Right cardiac atrium (tissue), 5 donors: ENCODE results near the gene FAM3C. TPM values are rescaled to one million over a fixed set of nuclear protein-coding genes. Genes with fewer than 3 reads are reported as not detected.

ENCODE experiments used
- ATAC-seq, 2 donors: fragments of 200-7000 bp; cut with Tn5 transposase; one replicate each; pipeline versions ENCODE4 v1.8.0 to v1.9.1; 2020; ENCODE audit warnings: moderate library complexity in 2 of 2, mild to moderate bottlenecking in 1 of 2
- DNase-seq, 3 donors: peaks; one replicate each; pipeline ENCODE4 v3.0.0-alpha.2; 2020
- H3K27ac ChIP-seq: one replicate; pipeline ENCODE4 v1.5.1; 2013; ENCODE audit warnings: mild to moderate bottlenecking, low read length, control low read depth, moderate library complexity
- H3K27me3 ChIP-seq: one replicate; pipeline ENCODE4 v1.6.1; 2013; ENCODE audit not compliant: control insufficient read depth, insufficient read depth
- H3K4me1 ChIP-seq: one replicate; pipeline ENCODE4 v1.6.1; 2013; ENCODE audit warnings: low read length; ENCODE audit not compliant: control insufficient read depth, insufficient read depth
- H3K4me3 ChIP-seq: one replicate; pipeline ENCODE4 v1.5.1; 2013; ENCODE audit warnings: low read length, control low read depth
- H3K9me3 ChIP-seq: one replicate; pipeline ENCODE4 v1.6.1; 2013; ENCODE audit warnings: low read length; ENCODE audit not compliant: control insufficient read depth
- WGBS: extraction: QIAGEN DNeasy Blood & Tissue Kit; methylation state at CpG from one replicate; pipeline ENCODE4 v1.1.7; 2013; 5-methylcytosine and 5-hydroxymethylcytosine counted together
- intact Hi-C, 4 donors: fragments of 100-400 bp; cut with DNase I; formaldehyde crosslinking; loops; one replicate each; pipeline versions ENCODE4 v1.11.0 to v1.14.0; 2022 to 2023
- polyA plus RNA-seq: library from polyadenylated mRNA; stranded (reverse); fragments of 200-250 nt; gene quantifications from one replicate; pipeline ENCODE4 v1.2.3, GENCODE V29; 2013
- total RNA-seq, 4 donors: library from RNA; stranded (reverse); fragmentation: NEBNext Ultra II Directional; extraction: Animal tissue kit (Norgen Biotek cat#: 25700); gene quantifications; one replicate each; pipeline ENCODE4 v1.2.1, GENCODE V29; 2021
- donor health status: healthy with polysubstance abuse.
- donor health status: DM: no; HTN: yes; CAD: no.
- donor health status: DM: no; HTN: no; CAD: no.
- donor health status: DM: no; HTN: yes; CAD: no; lungs with severe emphysema.
- donor health status: DM: yes; HTN: yes; CAD: no.

Gene FAM3C
- total and polyA plus RNA-seq, 5 donors: 45.5 to 69.6 (median 60.5) TPM

- Histone ChIP-seq H3K4me1 (no peaks in the 10 kb centered on the region), H3K27me3 (no peaks in the 10 kb centered on the region), H3K4me3 (no peak overlapping the region), H3K9me3 (no peaks in the 10 kb centered on the region), H3K27ac (no peak overlapping the region)
- ATAC-seq: no peak
- no peak for DNase-seq
- intact Hi-C loops: no loop called here
- 81% methylated on average over 2 of the region's 2 CpGs for WGBS
Observed at GRCh38 chr7:121406944-121407343, 10.8 kb upstream of the FAM3C start.

DNA sequence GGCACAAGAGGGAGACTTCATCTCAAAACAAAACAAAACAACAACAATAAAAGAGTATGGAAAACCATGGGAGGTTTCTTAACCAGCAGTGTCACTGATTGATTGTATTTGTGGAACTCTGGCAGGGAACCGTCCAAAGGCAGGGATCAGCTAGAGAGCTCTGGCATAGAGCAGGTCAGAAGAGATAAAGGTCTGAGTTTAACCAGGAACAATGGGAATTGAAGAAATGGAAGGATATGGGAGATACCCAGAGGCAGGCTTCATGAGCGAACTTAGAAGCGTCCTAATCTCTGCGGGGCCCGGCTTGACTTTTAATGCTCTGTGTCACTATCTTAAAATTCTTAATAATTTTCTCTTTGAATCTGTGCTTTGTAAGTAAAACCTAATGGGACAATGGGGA is 10.4 kb upstream of the FAM3C start:
- Histone ChIP-seq H3K27ac (no peak overlapping the region), H3K4me1 (no peaks in the 10 kb centered on the region), H3K4me3 (no peak overlapping the region), H3K9me3 (no peaks in the 10 kb centered on the region), H3K27me3 (no peaks in the 10 kb centered on the region)
- WGBS: 87% methylated on average over 5 of the region's 5 CpGs
- intact Hi-C loops: no loop called here
- no peak for DNase-seq
- no peak for ATAC-seq

DNA sequence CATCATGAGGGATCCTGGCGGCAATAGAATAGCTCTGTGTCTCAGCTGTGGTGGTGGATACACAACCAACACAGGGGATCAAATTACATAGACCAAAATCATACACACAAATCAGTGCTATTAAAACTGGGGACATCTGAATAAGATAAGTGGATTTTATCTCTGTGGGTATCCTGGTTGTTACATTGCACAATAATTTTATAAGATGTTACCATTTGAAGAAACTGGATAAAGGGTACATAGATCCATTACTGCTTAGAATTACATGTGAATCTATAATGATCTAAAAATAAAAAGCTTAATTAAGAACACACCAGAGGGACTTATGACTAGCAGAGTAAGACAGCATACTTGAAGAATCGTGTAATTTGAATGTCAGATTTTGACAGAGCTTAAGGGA is 8.2 kb upstream of the FAM3C start:
- Histone ChIP-seq H3K4me1 (no peaks in the 10 kb centered on the region), H3K9me3 (no peaks in the 10 kb centered on the region), H3K27ac (no peak overlapping the region), H3K4me3 (no peak overlapping the region), H3K27me3 (no peaks in the 10 kb centered on the region)
- ATAC-seq (no peak), DNase-seq (no peak)
- intact Hi-C loops: no loop called here
- WGBS: 85% methylated on average over 2 of the region's 2 CpGs

DNA sequence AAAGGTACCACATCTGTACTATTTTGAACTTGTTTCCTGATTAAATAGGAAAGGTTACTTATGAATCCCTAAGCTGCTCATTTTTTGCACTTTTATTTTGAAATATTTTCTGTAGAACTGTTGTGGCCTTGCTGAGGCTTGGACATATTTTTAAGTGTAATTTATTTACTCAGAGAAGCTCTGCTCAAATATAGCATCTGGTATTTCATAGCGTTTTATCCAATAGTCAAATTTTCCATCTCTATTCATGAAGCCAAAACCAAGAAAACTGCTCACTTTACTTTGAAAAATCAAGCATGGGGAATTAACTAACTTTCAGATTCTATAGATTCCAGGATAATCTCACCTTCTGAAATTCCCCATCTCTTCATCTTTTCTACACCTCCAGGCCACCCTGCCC is 6.6 kb upstream of the FAM3C start:
- 53% methylated on average over 1 of the region's 1 CpG for WGBS
- Histone ChIP-seq H3K27me3 (no peaks in the 10 kb centered on the region), H3K9me3 (no peaks in the 10 kb centered on the region), H3K4me3 (no peak overlapping the region), H3K4me1 (no peaks in the 10 kb centered on the region), H3K27ac (no peak overlapping the region)
- intact Hi-C loops: no loop called here
- DNase-seq: no peak
- ATAC-seq: no peak

- H3K4me1 ChIP-seq: no peaks in the 10 kb centered on the region
- 84% methylated on average over 3 of the region's 3 CpGs for WGBS
- no peak overlapping the region for H3K27ac ChIP-seq
- ATAC-seq (no peak), DNase-seq (no peak)
- no peak overlapping the region for H3K4me3 ChIP-seq
- H3K27me3 ChIP-seq: no peaks in the 10 kb centered on the region
- no peaks in the 10 kb centered on the region for H3K9me3 ChIP-seq
- intact Hi-C loops: no loop called here
Observed at GRCh38 chr7:121401896-121402295, 5.8 kb upstream of the FAM3C start.

- WGBS: 73% methylated on average over 5 of the region's 5 CpGs
- Histone ChIP-seq H3K4me3 (no peak overlapping the region), H3K27ac (no peak overlapping the region), H3K9me3 (no peaks in the 10 kb centered on the region), H3K4me1 (no peaks in the 10 kb centered on the region), H3K27me3 (no peaks in the 10 kb centered on the region)
- DNase-seq: no peak
- intact Hi-C loops: no loop called here
- ATAC-seq: no peak
Observed at GRCh38 chr7:121398246-121398645, 2.1 kb upstream of the FAM3C start.

DNA sequence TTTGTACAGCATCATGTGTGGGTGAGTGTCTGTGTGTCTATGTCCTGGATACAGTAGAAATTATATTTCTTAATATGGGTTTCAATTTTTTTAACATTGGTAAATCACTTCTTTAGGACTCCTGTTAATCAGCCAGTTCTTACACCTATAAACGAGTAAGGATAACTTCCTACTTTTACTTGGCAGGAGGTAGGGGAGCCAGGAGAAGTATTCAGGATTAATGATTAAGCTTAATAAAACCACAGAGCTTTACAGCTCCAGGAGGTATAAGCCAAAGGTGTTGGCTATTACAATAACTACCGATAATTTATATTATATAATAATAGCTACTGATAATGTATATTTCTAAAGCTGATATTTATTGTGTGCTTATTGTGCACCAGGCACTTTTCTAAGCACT is 1.7 kb upstream of the FAM3C start:
- ATAC-seq (no peak), DNase-seq (no peak)
- whole genome bisulfite sequencing: 80% methylated on average over 2 of the region's 2 CpGs
- Histone ChIP-seq H3K4me3 (no peak overlapping the region), H3K27me3 (no peaks in the 10 kb centered on the region), H3K4me1 (no peaks in the 10 kb centered on the region), H3K9me3 (no peaks in the 10 kb centered on the region), H3K27ac (no peak overlapping the region)
- intact Hi-C loops: no loop called here

- intact Hi-C loops: no loop called here
- Histone ChIP-seq H3K4me3 (no peak overlapping the region), H3K27me3 (no peaks in the 10 kb centered on the region), H3K27ac (no peak overlapping the region), H3K4me1 (no peaks in the 10 kb centered on the region), H3K9me3 (no peaks in the 10 kb centered on the region)
- ATAC-seq (no peak), DNase-seq (no peak)
- WGBS: 82% methylated on average over 3 of the region's 3 CpGs
Observed at GRCh38 chr7:121397361-121397760, 1.3 kb upstream of the FAM3C start.

GRCh38 chr7:121395494-121395960 is 581 bp downstream of the FAM3C start:
- Histone ChIP-seq H3K9me3 (no peaks in the 10 kb centered on the region), H3K4me3 (peak overlapping the region; percentile 97), H3K27ac (peak overlapping the region; percentile 74), H3K27me3 (no peaks in the 10 kb centered on the region), H3K4me1 (no peaks in the 10 kb centered on the region)
- intact Hi-C loops: no loop called here
- no peak for ATAC-seq
- no peak for DNase-seq
- WGBS: under 1% methylated on average over 30 of the region's 30 CpGs

DNA sequence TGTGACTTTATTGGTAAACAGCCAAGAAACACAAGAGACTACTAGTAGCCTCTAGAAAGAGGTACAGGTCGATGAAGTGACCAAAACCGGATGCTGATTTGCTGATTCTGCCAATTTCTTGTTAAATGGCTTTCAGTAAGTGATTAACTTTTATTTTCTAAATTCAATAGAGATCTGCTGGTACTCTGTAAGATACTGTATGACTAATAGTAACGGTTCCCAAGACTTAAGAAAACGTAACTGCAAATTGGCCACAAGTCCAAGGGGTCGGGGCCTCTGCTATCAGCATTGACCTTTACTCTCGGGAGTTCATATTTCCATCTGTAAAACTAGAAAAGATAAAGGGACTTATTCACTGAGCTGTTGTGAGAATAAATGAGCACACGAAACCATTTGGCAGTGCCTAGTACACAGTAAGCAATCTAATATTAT is 1.4 kb downstream of the FAM3C start:
- intact Hi-C loops: no loop called here
- H3K27me3 ChIP-seq: no peaks in the 10 kb centered on the region
- H3K27ac ChIP-seq: no peak overlapping the region
- DNase-seq (peak in 2 of 3 donors; percentile 26 to 54), ATAC-seq (peak in 1 of 2 donors; percentile 27)
- no peak overlapping the region for H3K4me3 ChIP-seq
- WGBS: 44% methylated on average over 7 of the region's 7 CpGs
- H3K9me3 ChIP-seq: no peaks in the 10 kb centered on the region
- no peaks in the 10 kb centered on the region for H3K4me1 ChIP-seq

DNA sequence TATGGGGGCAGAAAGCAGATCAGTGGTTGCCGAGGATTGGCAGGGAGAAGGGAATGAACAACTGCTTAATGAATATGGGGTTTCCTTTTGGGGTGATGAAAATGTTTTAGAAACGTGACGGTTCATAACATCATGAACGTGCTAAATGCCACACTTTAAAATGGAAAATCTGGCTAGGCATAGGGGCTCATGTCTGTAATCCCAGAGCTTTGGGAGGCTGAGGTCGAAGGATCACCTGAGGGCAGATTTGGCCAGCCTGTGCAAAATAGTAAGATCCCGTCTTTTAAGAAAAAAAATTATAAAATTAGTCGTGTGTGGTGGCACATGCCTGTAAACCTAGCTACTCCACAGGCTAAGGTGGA is 3.1 kb downstream of the FAM3C start:
- H3K4me3 ChIP-seq: no peak overlapping the region
- WGBS: 95% methylated on average over 7 of the region's 7 CpGs
- no peak overlapping the region for H3K27ac ChIP-seq
- no peak for ATAC-seq
- no peaks in the 10 kb centered on the region for H3K9me3 ChIP-seq
- H3K27me3 ChIP-seq: no peaks in the 10 kb centered on the region
- intact Hi-C loops: no loop called here
- DNase-seq: no peak
- H3K4me1 ChIP-seq: no peaks in the 10 kb centered on the region

DNA sequence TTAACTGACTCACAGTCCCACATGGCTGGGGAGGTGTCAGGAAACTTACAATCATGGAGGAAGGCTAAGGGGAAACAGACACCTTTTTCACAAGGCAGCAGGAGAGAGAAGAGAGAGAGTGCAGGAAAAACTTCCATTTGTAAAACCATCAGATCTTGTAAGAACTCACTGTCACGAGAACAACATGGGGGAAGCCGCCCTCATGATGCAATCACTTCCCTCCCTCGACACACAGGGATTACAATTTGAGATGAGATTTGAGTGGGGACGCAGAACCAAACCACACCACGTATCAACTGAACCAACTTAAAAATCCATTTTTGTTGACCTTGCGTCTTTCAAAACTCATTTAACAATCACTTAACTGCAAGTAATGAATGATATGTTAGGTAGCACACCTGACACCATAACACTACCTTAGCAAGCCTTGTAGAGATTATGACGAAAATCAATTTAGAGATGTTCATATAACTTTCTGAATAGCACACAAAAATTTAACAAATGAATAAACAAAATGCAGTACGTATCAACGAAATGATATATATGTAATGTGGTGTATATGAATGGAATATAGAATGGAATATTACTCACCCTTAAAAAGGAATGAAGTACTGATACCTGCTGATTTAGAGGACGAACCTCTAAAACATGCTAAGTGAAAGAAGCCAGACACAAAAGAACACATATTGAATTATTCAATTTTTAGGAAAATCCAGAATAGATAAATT is 3.7 kb downstream of the FAM3C start:
- intact Hi-C loops: no loop called here
- Histone ChIP-seq H3K9me3 (no peaks in the 10 kb centered on the region), H3K4me3 (no peak overlapping the region), H3K27me3 (no peaks in the 10 kb centered on the region), H3K27ac (no peak overlapping the region), H3K4me1 (no peaks in the 10 kb centered on the region)
- DNase-seq (no peak), ATAC-seq (no peak)
- 97% methylated on average over 10 of the region's 10 CpGs for WGBS
